K562 (cell line): ENCODE measurements around the gene AHCY. TPM values are rescaled to one million over a fixed set of nuclear protein-coding genes. Genes with fewer than 3 reads are reported as not detected.

Experiments
- ATAC-seq: fragments of 200-7000 bp; cut with Tn5 transposase; 3 replicates; pipeline ENCODE4 v1.9.1; 2020; ENCODE audit warnings: moderate library complexity
- BruUV-seq: library from RNA; stranded (reverse); fragments of 400-500 nt; replicated peaks from 2 replicates; lab custom pipeline; 2021; lab: Mats Ljungman, UMichigan
- CTCF ChIA-PET: fragments of 300-600 bp; formaldehyde crosslinking; extraction: SDS; loops from one replicate; lab custom pipeline; 2021; ENCODE audit warnings: low intra/inter-chr PET ratio; lab: Yijun Ruan, JAX
- POLR2A ChIA-PET: fragments of 300-600, 350-650 bp; sonication (Branson Sonifier 250); formaldehyde crosslinking; extraction: SDS; loops from one replicate; lab custom pipeline; 2021; ENCODE audit warnings: antibody characterized with exemption, inconsistent platforms; lab: Yijun Ruan, JAX
- DNase-seq, 4 experiments: peaks; one replicate each; pipeline versions ENCODE4 v3.0.0 to v3.0.0-alpha.2; 2011 to 2018; ENCODE audit warnings: low spot score in 3 of 4, mixed read lengths in 3 of 4; ENCODE audit errors: extremely low read depth in 1 of 4
- FAIRE-seq: peaks from 2 replicates; lab custom pipeline; 2011; peaks lifted over from hg19 to GRCh38; lab: Jason Lieb, UNC
- H2AFZ ChIP-seq: 2 replicates; pipeline ENCODE4 v1.6.0; 2011; ENCODE audit warnings: low read depth, low read length, control low read depth, inconsistent platforms
- H3K27ac ChIP-seq: fragments of 200-600 bp; 3 replicates; pipeline ENCODE4 v1.8.0; 2011; ENCODE audit warnings: low read depth, mild to moderate bottlenecking, control low read depth, inconsistent platforms, low read length, moderate library complexity, mixed read lengths; ENCODE audit errors: extremely low read depth
- H3K27me3 ChIP-seq, 2 experiments: fragments of 300-600 bp in 1 of 2; 2 replicates in 1 of 2; 3 replicates in 1 of 2; pipeline versions ENCODE4 v1.6.0 to v1.8.0; 2011; ENCODE audit warnings: inconsistent platforms in 2 of 2, low read length in 2 of 2, mild to moderate bottlenecking in 1 of 2, mixed read lengths in 1 of 2, moderate library complexity in 1 of 2; ENCODE audit not compliant: control insufficient read depth in 2 of 2, insufficient read depth in 2 of 2
- H3K36me3 ChIP-seq: fragments of 300-600 bp; 3 replicates; pipeline ENCODE4 v1.8.0; 2011; ENCODE audit warnings: mild to moderate bottlenecking, low read length, inconsistent platforms; ENCODE audit not compliant: control insufficient read depth, insufficient read depth
- H3K4me1 ChIP-seq, 2 experiments: fragments of 200-600 bp in 1 of 2; replicated peaks in 1 of 2; 2 replicates in 1 of 2; 3 replicates in 1 of 2; pipeline versions ENCODE4 v1.5.1 to v1.8.0; 2011; ENCODE audit warnings: inconsistent platforms in 2 of 2, low read length in 2 of 2, mild to moderate bottlenecking in 1 of 2, mixed read lengths in 1 of 2, moderate library complexity in 1 of 2; ENCODE audit not compliant: control insufficient read depth in 2 of 2, insufficient read depth in 2 of 2
- H3K4me2 ChIP-seq: 2 replicates; pipeline ENCODE4 v1.6.1; 2011; ENCODE audit warnings: low read length, control low read depth, inconsistent platforms, mixed read lengths; ENCODE audit not compliant: insufficient read depth
- H3K4me3 ChIP-seq: fragments of 200-600 bp; sonication (generic), shearing (Covaris generic); 2 replicates; pipeline ENCODE4 v1.5.1; 2016; ENCODE audit warnings: control low read depth, inconsistent platforms
- H3K79me2 ChIP-seq: fragments of 200-600 bp; 3 replicates; pipeline ENCODE4 v1.8.0; 2011; ENCODE audit warnings: low read length, inconsistent platforms; ENCODE audit not compliant: control insufficient read depth, insufficient read depth
- H3K9ac ChIP-seq, 2 experiments: 2 replicates each; pipeline versions ENCODE4 v1.6.0 to v1.6.1; 2011; ENCODE audit warnings: low read depth in 2 of 2, low read length in 2 of 2, control low read depth in 1 of 2, inconsistent platforms in 1 of 2, mild to moderate bottlenecking in 1 of 2, mixed read lengths in 1 of 2; ENCODE audit not compliant: insufficient read depth in 1 of 2
- H3K9me1 ChIP-seq: one replicate; pipeline ENCODE4 v1.6.0; 2011; ENCODE audit warnings: inconsistent platforms, mild to moderate bottlenecking, low read length, moderate library complexity; ENCODE audit not compliant: control insufficient read depth, insufficient read depth
- H3K9me3 ChIP-seq: replicated peaks from 2 replicates; pipeline ENCODE4 v1.5.1; 2011; ENCODE audit warnings: low read depth, low read length, inconsistent platforms; ENCODE audit not compliant: control insufficient read depth, insufficient read depth
- H4K20me1 ChIP-seq: replicated peaks from 2 replicates; pipeline ENCODE4 v1.6.1; 2011; ENCODE audit warnings: low read length, inconsistent platforms, mixed read lengths; ENCODE audit not compliant: control insufficient read depth, insufficient read depth
- BCOR ChIP-seq: fragments of 450-650 bp; IDR thresholded peaks from 2 replicates; pipeline ENCODE4 v1.6.1; 2016
- E2F4 ChIP-seq: sonication (generic); formaldehyde crosslinking; IDR thresholded peaks from 2 replicates; pipeline ENCODE4 v1.8.0; 2022; ENCODE audit warnings: mild to moderate bottlenecking, low read depth, missing genetic modification reagents
- PBX2 ChIP-seq, 2 experiments: IDR thresholded peaks in 1 of 2; conservative IDR thresholded peaks in 1 of 2; 2 replicates each; pipeline ENCODE4 v1.6.1; 2016; ENCODE audit warnings: low read depth in 2 of 2, mild to moderate bottlenecking in 1 of 2, missing compliant biosample characterization in 1 of 2, missing genetic modification characterization in 1 of 2, moderate library complexity in 1 of 2
- POLR2A ChIP-seq: fragments of 450-650 bp; conservative IDR thresholded peaks from 2 replicates; pipeline ENCODE4 v1.6.1; 2016
- TBL1XR1 ChIP-seq, 2 experiments: IDR thresholded peaks; 2 replicates each; pipeline ENCODE4 v1.6.1; 2012; ENCODE audit warnings: improper control_type of control experiment in 2 of 2, low read length in 2 of 2, mild to moderate bottlenecking in 1 of 2
- TCF15 ChIP-seq: fragments of 250-450 bp; sonication (Bioruptor Pico); IDR thresholded peaks from 2 replicates; pipeline ENCODE4 v1.8.0; 2022; ENCODE audit warnings: moderate library complexity, mild to moderate bottlenecking, inconsistent platforms
- WGBS: fragments of 100-300 bp; shearing (Covaris generic); methylation state at CpG from one replicate; pipeline ENCODE4 v1.1.6; 2016; ENCODE audit warnings: low coverage, mixed read lengths; ENCODE audit not compliant: insufficient coverage; ENCODE audit errors: missing lambda C conversion rate; 5-methylcytosine and 5-hydroxymethylcytosine counted together
- in situ Hi-C: fragments of 300-500 bp; cut with MboI; formaldehyde crosslinking; loops from 4 replicates; pipeline ENCODE4 v1.15.0; 2018; ENCODE audit warnings: inconsistent platforms, mixed read lengths
- intact Hi-C: fragments of 100-400 bp; cut with micrococcal nuclease; formaldehyde crosslinking; loops from 2 replicates; pipeline ENCODE4 v1.14.2; 2022
- polyA plus RNA-seq, 8 experiments: library from polyadenylated mRNA; depleted of rRNA in 4 of 8; stranded (reverse) in 5 of 8; unstranded in 3 of 8; fragments of >200 nt; fragmentation: Nextera tagmentation in 2 of 8; fragmentation: Illumina TruSeq in 1 of 8; extraction: Ambion mirVana in 2 of 8; extraction: Trizol in 1 of 8; gene quantifications; 2 replicates each; pipeline versions ENCODE4 v1.2.1 to v1.2.3, GENCODE V29; 2011 to 2014; ENCODE audit warnings: inconsistent platforms in 1 of 8, missing spikeins in 1 of 8
- total RNA-seq, 7 experiments: library from RNA; depleted of rRNA in 6 of 7; stranded (reverse); fragments of >200 nt in 6 of 7; fragmentation: Illumina TruSeq in 2 of 7; extraction: Trizol in 2 of 7; gene quantifications; 2 replicates each; pipeline versions ENCODE4 v1.2.1 to v1.2.3, GENCODE V29; 2011 to 2021; ENCODE audit warnings: low replicate concordance in 1 of 7

The AHCY gene
- total and polyA plus RNA-seq, 9 of the 15 experiments (the other 6 are each of a cell fraction or from before 2014, with no cell fraction given) = 82.5 to 269 (median 190) TPM

- TF ChIP-seq PBX2 (CRISPR knock-in tag; IDR thresholded peaks at IDR 0.05; ENCODE audit: low read depth) (no peak), PBX2 (tag; conservative IDR thresholded peaks at IDR 0.05; ENCODE audit: low read depth) (no peak), POLR2A (no peak), TCF15 (CRISPR knock-in tag) (no peak), TBL1XR1 (IDR thresholded peaks at IDR 0.05; ENCODE audit: low read length in 2 of 2) (no peak), E2F4 (no peak)
Observed at GRCh38 chr20:34246126-34246626, 57.0 kb downstream of the AHCY start (continued).

GRCh38 chr20:34243377-34243776 is 59.8 kb downstream of the AHCY start:
- H3K9me3 ChIP-seq = no peaks in the 10 kb centered on the region
- POLR2A ChIA-PET = no interaction called here
- H3K4me2 ChIP-seq = no peak overlapping the region
- BruUV-seq = no TSS peak
- no peak for TF ChIP-seq BCOR
- peaks cover 3% of the 10 kb centered on the region in 2 experiments; a peak in 2 of 5 replicates for H3K4me1 ChIP-seq
- no peak overlapping the region for H3K4me3 ChIP-seq
- CTCF ChIA-PET = no interaction called here
- H3K27me3 ChIP-seq = 0 out of 5 replicates have a peak, but pooled peaks cover 0 to 3% of the 10 kb centered on the region in 2 experiments
- FAIRE-seq = no peak
- no peaks in the 10 kb centered on the region for H3K9me1 ChIP-seq
- ATAC-seq = no peak
- H3K36me3 ChIP-seq = no peaks in the 10 kb centered on the region
- in situ Hi-C loops = no loop called here
- H2AFZ ChIP-seq = no peak overlapping the region
- H3K79me2 ChIP-seq = no peaks in the 10 kb centered on the region
- no peak for DNase-seq
- no peak overlapping the region for H3K27ac ChIP-seq
- no peak overlapping the region for H3K9ac ChIP-seq
- WGBS = 16% methylated on average over 3 of the region's 3 CpGs
- no peaks in the 10 kb centered on the region for H4K20me1 ChIP-seq
- intact Hi-C loops = loop anchor here (5.0 kb wide), 1 partner anchor 51 kb away; no protein-coding TSS in a partner anchor
